H1 (cell line): Measurements from ENCODE around the gene CAMSAP1. TPM values are rescaled to one million over a fixed set of nuclear protein-coding genes. Genes with fewer than 3 reads are reported as not detected.
A peak's percentile ranks its signal among the peaks of the same experiment; 100 is the strongest.

Experiments
- CTCF ChIA-PET: fragments of 300-600 bp; sonication (Branson Sonifier 250); formaldehyde crosslinking; loops from one replicate; lab custom pipeline; 2021; ENCODE audit not compliant: partially characterized antibody; lab: Charles Lee
- POLR2A ChIA-PET: fragments of 300-600 bp; sonication (Branson Sonifier 250); formaldehyde crosslinking; loops from one replicate; lab custom pipeline; 2021; ENCODE audit warnings: inconsistent platforms; ENCODE audit not compliant: partially characterized antibody; lab: Charles Lee
- DNase-seq, 2 experiments: peaks; one replicate each; pipeline versions ENCODE4 v3.0.0 to v3.0.0-alpha.2; 2010 to 2022; ENCODE audit warnings: low spot score in 2 of 2, low read depth in 1 of 2, mixed read lengths in 1 of 2
- FAIRE-seq: peaks from 2 replicates; lab custom pipeline; 2011; peaks lifted over from hg19 to GRCh38; lab: Jason Lieb, UNC
- H2AFZ ChIP-seq: 2 replicates; pipeline ENCODE4 v1.8.1; 2012; ENCODE audit warnings: low read length, inconsistent platforms
- H2AK5ac ChIP-seq: 2 replicates; pipeline ENCODE4 v1.6.1; 2013; ENCODE audit warnings: low read depth, low read length
- H2BK120ac ChIP-seq: replicated peaks from 2 replicates; pipeline ENCODE3; 2013; ENCODE audit warnings: low read depth, low read length, inconsistent platforms
- H2BK12ac ChIP-seq: 2 replicates; pipeline ENCODE4 v1.6.1; 2013; ENCODE audit warnings: low read depth, low read length
- H2BK15ac ChIP-seq: 2 replicates; pipeline ENCODE4 v1.6.1; 2013; ENCODE audit warnings: low read length
- H2BK20ac ChIP-seq: 2 replicates; pipeline ENCODE4 v1.6.1; 2013; ENCODE audit warnings: low read length
- H2BK5ac ChIP-seq: 2 replicates; pipeline ENCODE4 v1.6.1; 2013; ENCODE audit warnings: low read depth, low read length
- H3K14ac ChIP-seq: 2 replicates; pipeline ENCODE4 v1.6.1; 2013; ENCODE audit warnings: inconsistent platforms; ENCODE audit not compliant: insufficient read length
- H3K18ac ChIP-seq: 2 replicates; pipeline ENCODE4 v1.6.1; 2013; ENCODE audit warnings: low read length; ENCODE audit errors: extremely low read depth
- H3K23ac ChIP-seq: 2 replicates; pipeline ENCODE4 v1.6.1; 2013; ENCODE audit warnings: inconsistent platforms; ENCODE audit not compliant: insufficient read length
- H3K23me2 ChIP-seq: 2 replicates; pipeline ENCODE4 v1.6.1; 2013; ENCODE audit warnings: low read depth, low read length
- H3K27ac ChIP-seq: 2 replicates; pipeline ENCODE4 v1.6.1; 2011; ENCODE audit warnings: low read depth, low read length, inconsistent platforms
- H3K27me3 ChIP-seq, 4 experiments: replicated peaks in 1 of 4; 1 replicate in 1 of 4; 2 replicates in 3 of 4; pipeline versions ENCODE4 v1.6.1 to v1.8.1; 2011 to 2013; ENCODE audit warnings: low read length in 3 of 4, mild to moderate bottlenecking in 3 of 4, inconsistent platforms in 2 of 4, mixed read lengths in 2 of 4, moderate library complexity in 1 of 4; ENCODE audit not compliant: control insufficient read depth in 3 of 4, insufficient read depth in 3 of 4; ENCODE audit errors: extremely low read depth in 1 of 4
- H3K36me3 ChIP-seq, 4 experiments: 2 replicates each; pipeline versions ENCODE4 v1.6.1 to v1.8.1; 2011 to 2013; ENCODE audit warnings: mild to moderate bottlenecking in 4 of 4, low read length in 3 of 4, moderate library complexity in 2 of 4, control low read depth in 1 of 4, inconsistent platforms in 1 of 4; ENCODE audit not compliant: insufficient read depth in 4 of 4, control insufficient read depth in 2 of 4
- H3K4ac ChIP-seq: replicated peaks from 2 replicates; pipeline ENCODE3; 2013; ENCODE audit warnings: low read length, low read depth, mixed read lengths, inconsistent platforms; ENCODE audit not compliant: insufficient read length
- H3K4me1 ChIP-seq, 4 experiments: replicated peaks in 1 of 4; 1 replicate in 1 of 4; 2 replicates in 3 of 4; pipeline versions ENCODE4 v1.6.1 to v1.8.1; 2011 to 2013; ENCODE audit warnings: low read length in 3 of 4, inconsistent platforms in 2 of 4, mixed read lengths in 1 of 4; ENCODE audit not compliant: insufficient read depth in 4 of 4, control insufficient read depth in 3 of 4
- H3K4me2 ChIP-seq, 2 experiments: 2 replicates each; pipeline versions ENCODE4 v1.6.1 to v1.8.1; 2011 to 2013; ENCODE audit warnings: low read depth in 2 of 2, low read length in 2 of 2, control low read depth in 1 of 2, inconsistent platforms in 1 of 2, mild to moderate bottlenecking in 1 of 2; ENCODE audit not compliant: insufficient read depth in 1 of 2
- H3K4me3 ChIP-seq, 4 experiments: fragments of 200-600, 300-600 bp in 1 of 4; sonication (generic), shearing (Covaris generic), sonication (Bioruptor Twin) in 1 of 4; 2 replicates each; pipeline versions ENCODE4 v1.5.1 to v1.8.1; 2011 to 2016; ENCODE audit warnings: low read length in 4 of 4, low read depth in 3 of 4, control low read depth in 2 of 4, inconsistent platforms in 2 of 4, mild to moderate bottlenecking in 2 of 4, mixed read lengths in 1 of 4, moderate library complexity in 1 of 4; ENCODE audit not compliant: insufficient read depth in 2 of 4; ENCODE audit errors: extremely low read depth in 1 of 4
- H3K56ac ChIP-seq: replicated peaks from 2 replicates; pipeline ENCODE3; 2013; ENCODE audit warnings: low read depth, mild to moderate bottlenecking, mixed read lengths, low read length, inconsistent platforms; ENCODE audit not compliant: insufficient read length
- H3K79me1 ChIP-seq: 2 replicates; pipeline ENCODE4 v1.6.1; 2013; ENCODE audit warnings: low read depth, low read length, control low read depth
- H3K79me2 ChIP-seq, 2 experiments: 2 replicates each; pipeline versions ENCODE4 v1.6.1 to v1.8.1; 2012 to 2013; ENCODE audit warnings: low read length in 2 of 2, mild to moderate bottlenecking in 2 of 2, inconsistent platforms in 1 of 2; ENCODE audit not compliant: insufficient read depth in 2 of 2, control insufficient read depth in 1 of 2
- H3K9ac ChIP-seq, 4 experiments: replicated peaks in 1 of 4; 1 replicate in 1 of 4; 2 replicates in 3 of 4; pipeline versions ENCODE4 v1.6.1 to v1.8.1; 2011 to 2013; ENCODE audit warnings: low read depth in 3 of 4, low read length in 3 of 4, control low read depth in 2 of 4, mild to moderate bottlenecking in 2 of 4, moderate library complexity in 2 of 4, inconsistent platforms in 1 of 4; ENCODE audit errors: extremely low read depth in 1 of 4
- H3K9me3 ChIP-seq, 2 experiments: 2 replicates each; pipeline versions ENCODE4 v1.6.1 to v1.8.1; 2012 to 2013; ENCODE audit warnings: mild to moderate bottlenecking in 2 of 2, moderate library complexity in 2 of 2, control low read depth in 1 of 2, inconsistent platforms in 1 of 2, low read depth in 1 of 2, low read length in 1 of 2, mixed read lengths in 1 of 2; ENCODE audit not compliant: insufficient read depth in 2 of 2
- H4K20me1 ChIP-seq, 2 experiments: replicated peaks in 1 of 2; 2 replicates each; pipeline versions ENCODE3 to v1.8.1; 2011 to 2013; ENCODE audit warnings: inconsistent platforms in 2 of 2, low read length in 2 of 2, mild to moderate bottlenecking in 1 of 2; ENCODE audit not compliant: insufficient read depth in 2 of 2, control insufficient read depth in 1 of 2
- H4K5ac ChIP-seq: 2 replicates; pipeline ENCODE4 v1.6.1; 2013; ENCODE audit warnings: low read length, low read depth, mixed read lengths, inconsistent platforms; ENCODE audit not compliant: insufficient read length
- H4K8ac ChIP-seq: 2 replicates; pipeline ENCODE4 v1.8.0; 2013; ENCODE audit warnings: mild to moderate bottlenecking, moderate library complexity, low read length, inconsistent platforms; ENCODE audit not compliant: insufficient read depth; ENCODE audit errors: extremely low read depth
- H4K91ac ChIP-seq: replicated peaks from 2 replicates; pipeline ENCODE3; 2013; ENCODE audit warnings: low read length, mixed read lengths, inconsistent platforms; ENCODE audit not compliant: insufficient read length
- BCL11A ChIP-seq, 2 experiments: IDR thresholded peaks; one replicate each; pipeline ENCODE4 v1.6.1; 2011; ENCODE audit warnings: low read depth in 2 of 2, low read length in 2 of 2, mild to moderate bottlenecking in 2 of 2
- CEBPB ChIP-seq: IDR thresholded peaks from 2 replicates; pipeline ENCODE4 v1.6.1; 2012; ENCODE audit warnings: low read depth, low read length
- EZH2 ChIP-seq: fragments of 200-600 bp; sonication (generic); IDR thresholded peaks from 2 replicates; pipeline ENCODE4 v1.7.1; 2012; ENCODE audit warnings: low read depth, mild to moderate bottlenecking, moderate library complexity, low read length, inconsistent platforms; ENCODE audit not compliant: severe bottlenecking
- RNF2 ChIP-seq: fragments of 200-900, 300-1000 bp; sonication (generic); IDR thresholded peaks from 2 replicates; pipeline ENCODE4 v1.7.1; 2016; ENCODE audit warnings: borderline replicate concordance, low read depth, mild to moderate bottlenecking, antibody characterized with exemption, low read length; ENCODE audit not compliant: poor library complexity, severe bottlenecking; ENCODE audit errors: missing control alignments
- SAP30 ChIP-seq: fragments of 300-600 bp; sonication (generic); IDR thresholded peaks from 2 replicates; pipeline ENCODE4 v1.7.1; 2012; ENCODE audit warnings: low read length, moderate library complexity, mild to moderate bottlenecking, inconsistent platforms; ENCODE audit not compliant: insufficient read depth, insufficient replicate concordance
- TCF12 ChIP-seq: IDR thresholded peaks from 2 replicates; pipeline ENCODE4 v1.6.1; 2011; ENCODE audit warnings: low read depth, mild to moderate bottlenecking, low read length
- YY1 ChIP-seq: IDR thresholded peaks from 2 replicates; pipeline ENCODE4 v1.6.1; 2011; ENCODE audit warnings: low read depth, mild to moderate bottlenecking, low read length
- WGBS, 2 experiments: shearing (Covaris generic) in 1 of 2; methylation state at CpG; one replicate each; pipeline versions ENCODE4 v1.1.6 to v1.1.7; 2013 to 2015; ENCODE audit warnings: low lambda C conversion rate in 2 of 2, mixed read lengths in 2 of 2, inconsistent platforms in 1 of 2, low coverage in 1 of 2, missing lambda C conversion rate in 1 of 2; ENCODE audit not compliant: insufficient replicate concordance in 2 of 2, insufficient coverage in 1 of 2, insufficient read length in 1 of 2; ENCODE audit errors: extremely low coverage in 1 of 2, missing lambda C conversion rate in 1 of 2; 5-methylcytosine and 5-hydroxymethylcytosine counted together
- polyA plus RNA-seq, 7 experiments: library from polyadenylated mRNA; depleted of rRNA in 3 of 7; stranded (reverse) in 5 of 7; unstranded in 2 of 7; fragments of >200 nt in 5 of 7; fragments of 200-250 nt in 2 of 7; gene quantifications; 1 replicate in 5 of 7; 2 replicates in 1 of 7; 4 replicates in 1 of 7; pipeline versions ENCODE4 v1.2.1 to v1.2.3, GENCODE V29; 2011 to 2013; ENCODE audit warnings: missing spikeins in 2 of 7, mixed read lengths in 2 of 7
- total RNA-seq: library from RNA; stranded (reverse); fragmentation: NEBNext Ultra II Directional; extraction: Animal tissue kit (Norgen Biotek cat#: 25700); gene quantifications from 2 replicates; pipeline ENCODE4 v1.2.1, GENCODE V29; 2021

Gene CAMSAP1
- total and polyA plus RNA-seq, 2 of the 8 experiments (the other 6 are each of a cell fraction or from before 2014, with no cell fraction given): 13.4 to 44.0 TPM

GRCh38 chr9:135949501-135950134 is 42.3 kb upstream of the CAMSAP1 start:
- Histone ChIP-seq H3K27me3 (no peaks in the 10 kb centered on the region), H3K9ac (peak overlapping the region in 1 of 4 experiments; percentile 10; a peak in 1 of 7 replicates), H2BK15ac (no peak overlapping the region), H4K20me1 (peaks cover 6 to 7% of the 10 kb centered on the region in 2 experiments), H3K79me1 (no peaks in the 10 kb centered on the region; the same call in 1 of the 2 replicates), H4K91ac (no peak overlapping the region), H3K4ac (no peak overlapping the region), H3K14ac (no peak overlapping the region), H3K4me1 (no peaks in the 10 kb centered on the region; a peak in 1 of 7 replicates), H3K79me2 (no peaks in the 10 kb centered on the region), H3K27ac (no peak overlapping the region), H2BK20ac (no peak overlapping the region), H3K36me3 (peaks cover 17 to 48% (median 27%) of the 10 kb centered on the region in 4 experiments), H4K5ac (no peak overlapping the region), H3K23ac (no peak overlapping the region), H2AFZ (no peak overlapping the region), H4K8ac (no peak overlapping the region; the same call in 1 of the 2 replicates), H2BK120ac (no peak overlapping the region), H2BK5ac (no peak overlapping the region), H3K23me2 (peaks cover 3% of the 10 kb centered on the region; the same call in 1 of the 2 replicates), H2BK12ac (no peak overlapping the region), H3K9me3 (no peaks in the 10 kb centered on the region), H2AK5ac (no peak overlapping the region), H3K18ac (no peak overlapping the region), H3K56ac (no peak overlapping the region), H3K4me2 (no peak overlapping the region), H3K4me3 (no peak overlapping the region)
- CTCF ChIA-PET: interaction anchor here (1.2 to 1.5 kb wide), 3 partner anchors 10 to 189 kb away, joined by 4 to 5 read pairs (median 4); no protein-coding TSS in a partner anchor
- DNase-seq (no peak), FAIRE-seq (no peak)
- POLR2A ChIA-PET: no interaction called here
- no peak for TF ChIP-seq CEBPB
- no peak for TF ChIP-seq RNF2
- no peak for TF ChIP-seq EZH2
- no peak for TF ChIP-seq TCF12
- TF ChIP-seq YY1: no peak
- no peak for TF ChIP-seq BCL11A (IDR thresholded peaks at IDR 0.05; ENCODE audit: low read depth in 2 of 2, low read length in 2 of 2)
- no peak for TF ChIP-seq SAP30
- 93% methylated on average over 26 of the region's 26 CpGs; no CpG with 5 or more reads in 1 of the 2 experiments for WGBS, 2 experiments
